Fibroblast of lung (primary cell): ENCODE measurements around the gene NANOGP8. TPM values are rescaled to one million over a fixed set of nuclear protein-coding genes. Genes with fewer than 3 reads are reported as not detected.

ENCODE experiments used
- DNase-seq, 2 donors: peaks; one replicate each; pipeline versions ENCODE4 v3.0.0 to v3.0.0-alpha.2; 2010; ENCODE audit warnings: low read depth in 2 of 2
- H2AFZ ChIP-seq: 2 replicates; pipeline ENCODE4 v1.5.1; 2012; ENCODE audit warnings: low read length, control low read depth, inconsistent platforms
- H3K27ac ChIP-seq: 2 replicates; pipeline ENCODE4 v1.5.1; 2011; ENCODE audit warnings: low read length, control low read depth; ENCODE audit not compliant: insufficient read depth
- H3K27me3 ChIP-seq: 2 replicates; pipeline ENCODE4 v1.5.1; 2011; ENCODE audit warnings: mild to moderate bottlenecking, low read length; ENCODE audit not compliant: control insufficient read depth, insufficient read depth
- H3K36me3 ChIP-seq: 2 replicates; pipeline ENCODE4 v1.5.1; 2011; ENCODE audit warnings: low read length; ENCODE audit not compliant: control insufficient read depth, insufficient read depth
- H3K4me1 ChIP-seq: 2 replicates; pipeline ENCODE4 v1.5.1; 2011; ENCODE audit warnings: low read length; ENCODE audit not compliant: control insufficient read depth, insufficient read depth; ENCODE audit errors: extremely low read depth
- H3K4me2 ChIP-seq: 2 replicates; pipeline ENCODE4 v1.5.1; 2011; ENCODE audit warnings: low read length, control low read depth; ENCODE audit not compliant: insufficient read depth; ENCODE audit errors: extremely low read depth
- H3K4me3 ChIP-seq, 4 experiments: fragments of 200-600 bp in 1 of 4; sonication (generic) in 1 of 4; replicated peaks in 1 of 4; 2 replicates each; pipeline ENCODE4 v1.5.1; 2011 to 2016; ENCODE audit warnings: low read length in 4 of 4, low read depth in 3 of 4, mild to moderate bottlenecking in 3 of 4, control low read depth in 2 of 4, inconsistent platforms in 1 of 4, mixed read lengths in 1 of 4; ENCODE audit not compliant: insufficient read depth in 1 of 4; ENCODE audit errors: control extremely low read depth in 1 of 4
- H3K79me2 ChIP-seq: 2 replicates; pipeline ENCODE4 v1.5.1; 2012; ENCODE audit warnings: mild to moderate bottlenecking, low read length, inconsistent platforms; ENCODE audit not compliant: control insufficient read depth, insufficient read depth
- H3K9ac ChIP-seq: 2 replicates; pipeline ENCODE4 v1.5.1; 2011; ENCODE audit warnings: mild to moderate bottlenecking, low read length, control low read depth; ENCODE audit not compliant: insufficient read depth
- H3K9me3 ChIP-seq: 2 replicates; pipeline ENCODE4 v1.5.1; 2012; ENCODE audit warnings: low read depth, low read length; ENCODE audit not compliant: control insufficient read depth, insufficient read depth
- H4K20me1 ChIP-seq: 2 replicates; pipeline ENCODE4 v1.5.1; 2011; ENCODE audit warnings: low read length; ENCODE audit not compliant: control insufficient read depth, insufficient read depth; ENCODE audit errors: extremely low read depth
- CTCF ChIP-seq, 2 donors: IDR thresholded peaks in 1 of 2; conservative IDR thresholded peaks in 1 of 2; 1 replicate in 1 of 2; 2 replicates in 1 of 2; pipeline ENCODE4 v1.5.1; 2011 to 2012; ENCODE audit warnings: low read length in 2 of 2, control low read depth in 1 of 2, inconsistent platforms in 1 of 2, low read depth in 1 of 2, mild to moderate bottlenecking in 1 of 2
- EZH2 ChIP-seq: IDR thresholded peaks from 2 replicates; pipeline ENCODE4 v1.5.1; 2012; ENCODE audit warnings: low read length, control low read depth, mild to moderate bottlenecking; ENCODE audit errors: missing control alignments
- polyA plus RNA-seq, 2 donors: library from polyadenylated mRNA; depleted of rRNA in 1 of 2; stranded (reverse) in 1 of 2; unstranded in 1 of 2; fragments of >200 nt; gene quantifications; 2 replicates each; pipeline ENCODE4 v1.2.1, GENCODE V29; 2011 to 2012; ENCODE audit warnings: missing spikeins in 1 of 2
- total RNA-seq: library from RNA; depleted of rRNA; stranded (reverse); fragments of >200 nt; gene quantifications from 2 replicates; pipeline ENCODE4 v1.2.1, GENCODE V29; 2014

NANOGP8 gene
- total and polyA plus RNA-seq, 2 donors (not counting 1 experiment from before 2014, with no cell fraction given): not detected

- no peaks in the 10 kb centered on the region for H3K9me3 ChIP-seq
- no peaks in the 10 kb centered on the region for H3K79me2 ChIP-seq
- TF ChIP-seq EZH2 (no peak), CTCF (conservative IDR thresholded peaks at IDR 0.05 in 1 of 2, IDR thresholded peaks at IDR 0.05 in 1 of 2; ENCODE audit: low read depth in 1 of 2, low read length in 2 of 2) (no peak)
- H3K4me1 ChIP-seq: no peaks in the 10 kb centered on the region
- H3K36me3 ChIP-seq: no peaks in the 10 kb centered on the region
- H3K4me3 ChIP-seq: no peak overlapping the region
- peak; percentile 12 to 50 for DNase-seq
- H3K27me3 ChIP-seq: no peaks in the 10 kb centered on the region
- no peak overlapping the region for H3K9ac ChIP-seq
- H2AFZ ChIP-seq: no peak overlapping the region
- no peak overlapping the region for H3K4me2 ChIP-seq
- H3K27ac ChIP-seq: no peak overlapping the region
- no peaks in the 10 kb centered on the region for H4K20me1 ChIP-seq
These were observed 38.6 kb upstream of the NANOGP8 start for GRCh38 chr15:35123743-35124142.

- Histone ChIP-seq H3K27me3 (no peaks in the 10 kb centered on the region), H3K4me2 (no peak overlapping the region), H3K27ac (no peak overlapping the region), H3K36me3 (no peaks in the 10 kb centered on the region), H4K20me1 (no peaks in the 10 kb centered on the region), H3K9ac (no peak overlapping the region), H3K9me3 (no peaks in the 10 kb centered on the region), H3K4me3 (no peak overlapping the region), H3K79me2 (no peaks in the 10 kb centered on the region), H3K4me1 (no peaks in the 10 kb centered on the region), H2AFZ (no peak overlapping the region)
- TF ChIP-seq EZH2 (no peak), CTCF (conservative IDR thresholded peaks at IDR 0.05 in 1 of 2, IDR thresholded peaks at IDR 0.05 in 1 of 2; ENCODE audit: low read depth in 1 of 2, low read length in 2 of 2) (no peak)
- no peak for DNase-seq
These were observed 36.7 kb upstream of the NANOGP8 start for GRCh38 chr15:35121611-35122359.

GRCh38 chr15:35120173-35120572, 35.1 kb upstream of the NANOGP8 start:
- H3K4me1 ChIP-seq: no peaks in the 10 kb centered on the region
- H3K4me2 ChIP-seq: no peak overlapping the region
- H4K20me1 ChIP-seq: no peaks in the 10 kb centered on the region
- H3K4me3 ChIP-seq: no peak overlapping the region
- H3K27me3 ChIP-seq: no peaks in the 10 kb centered on the region
- no peak for TF ChIP-seq EZH2
- no peak for TF ChIP-seq CTCF (conservative IDR thresholded peaks at IDR 0.05 in 1 of 2, IDR thresholded peaks at IDR 0.05 in 1 of 2; ENCODE audit: low read depth in 1 of 2, low read length in 2 of 2)
- H3K79me2 ChIP-seq: no peaks in the 10 kb centered on the region
- H3K9me3 ChIP-seq: no peaks in the 10 kb centered on the region
- H3K9ac ChIP-seq: no peak overlapping the region
- no peak overlapping the region for H2AFZ ChIP-seq
- no peaks in the 10 kb centered on the region for H3K36me3 ChIP-seq
- no peak for DNase-seq
- no peak overlapping the region for H3K27ac ChIP-seq
